Glomerular visceral epithelial cell (primary cell): ENCODE measurements around the gene RRAS.

Experiments used
- DNase-seq: peaks from one replicate; pipeline ENCODE4 v3.0.0-alpha.2; 2016; ENCODE audit errors: extremely low spot score

Gene RRAS

DNA sequence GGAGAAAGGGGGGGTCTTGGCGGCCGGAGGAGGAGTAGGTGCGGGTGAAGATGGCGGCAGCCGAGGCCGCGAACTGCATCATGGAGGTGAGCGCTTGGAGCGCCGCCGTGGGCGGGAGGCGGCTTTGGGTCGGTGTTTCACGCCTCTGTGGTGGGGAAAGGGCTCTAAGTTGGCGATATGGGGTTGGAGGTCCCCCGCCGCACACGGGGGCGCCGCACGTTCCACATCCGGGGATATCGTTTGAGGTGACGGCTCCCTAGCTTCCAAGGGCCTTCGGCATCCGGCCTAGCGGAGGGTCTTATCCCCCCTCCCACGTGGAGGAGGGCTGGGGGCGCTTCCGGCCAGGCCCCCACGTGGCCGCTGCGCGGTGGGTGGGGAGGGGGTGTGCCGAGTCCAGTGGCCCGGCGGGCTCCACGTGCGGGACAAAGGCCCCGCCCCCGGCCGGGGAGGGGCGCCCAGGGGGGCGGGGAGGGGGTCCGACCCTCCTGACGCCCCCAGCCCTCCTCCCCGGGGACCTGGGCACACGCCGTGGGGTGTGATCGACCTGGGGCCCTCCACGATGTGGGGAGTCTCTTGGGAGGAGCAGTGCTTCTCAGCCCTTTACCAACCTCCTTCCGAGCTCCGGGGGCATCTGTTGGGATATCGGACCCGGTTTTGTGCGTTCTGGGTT is 37.4 kb upstream of the RRAS start, which contains the start of gene PRMT1:
Gene PRMT1 (plus strand): TSS at position 41 of the 670 bp plus-strand sequence. CDS start 10 bp downstream, at position 51.
- peak; percentile 43 for DNase-seq

DNA sequence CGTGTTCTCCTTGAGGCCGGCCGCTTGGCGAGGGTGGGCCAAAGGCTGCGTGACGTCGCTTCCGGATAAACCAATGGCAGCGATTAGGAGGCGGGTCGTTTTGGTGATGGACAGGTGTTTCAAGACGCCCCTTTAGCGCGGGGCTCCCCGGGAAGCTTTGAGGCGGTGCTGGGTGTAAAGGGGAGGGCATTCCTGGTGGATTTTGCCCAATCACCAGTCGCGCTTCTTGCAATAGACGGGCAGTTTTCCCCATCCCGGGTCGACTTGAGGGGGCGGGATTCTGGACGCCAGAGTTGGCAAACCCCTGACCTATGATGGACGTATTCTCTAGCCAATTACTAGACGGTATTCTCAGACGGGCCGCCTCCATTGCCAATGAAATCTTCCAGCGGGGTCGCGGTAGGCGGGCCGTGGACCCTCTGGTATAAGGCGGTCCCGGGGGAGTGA is 36.9 kb upstream of the RRAS start:
- peak; percentile 100 for DNase-seq

DNA sequence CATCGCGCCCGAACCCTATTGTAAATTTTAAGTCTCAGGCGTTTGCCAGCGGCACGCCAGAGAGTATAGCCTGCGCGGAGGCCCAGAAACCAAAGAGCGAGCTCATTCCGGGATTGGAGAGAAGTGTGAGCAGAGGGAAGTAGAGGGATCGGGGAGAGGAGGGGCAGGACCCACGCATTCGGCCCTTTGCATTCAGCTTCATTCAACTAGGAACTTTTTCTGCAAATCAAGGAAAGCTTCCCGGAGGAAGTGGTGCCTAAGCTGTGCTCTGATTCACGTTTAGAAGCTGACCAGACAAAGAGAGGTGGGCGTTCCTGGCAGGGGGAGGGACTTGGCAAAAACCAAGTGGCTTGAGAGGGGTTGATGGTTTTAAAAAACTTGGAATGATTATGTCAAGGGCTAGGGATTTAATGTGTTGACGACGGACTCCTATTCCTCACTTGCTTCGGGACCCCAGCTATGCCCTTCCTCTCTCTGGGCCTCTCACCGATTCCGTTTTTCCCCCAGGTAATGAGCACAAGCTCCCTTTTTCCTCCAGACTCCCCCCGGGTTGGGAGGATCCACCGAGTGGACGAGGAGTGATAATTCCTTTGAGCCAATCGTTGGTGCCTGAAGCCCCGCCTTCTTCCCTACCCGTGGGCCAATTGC is 36.3 kb upstream of the RRAS start:
- DNase-seq: peak; percentile 85

DNA sequence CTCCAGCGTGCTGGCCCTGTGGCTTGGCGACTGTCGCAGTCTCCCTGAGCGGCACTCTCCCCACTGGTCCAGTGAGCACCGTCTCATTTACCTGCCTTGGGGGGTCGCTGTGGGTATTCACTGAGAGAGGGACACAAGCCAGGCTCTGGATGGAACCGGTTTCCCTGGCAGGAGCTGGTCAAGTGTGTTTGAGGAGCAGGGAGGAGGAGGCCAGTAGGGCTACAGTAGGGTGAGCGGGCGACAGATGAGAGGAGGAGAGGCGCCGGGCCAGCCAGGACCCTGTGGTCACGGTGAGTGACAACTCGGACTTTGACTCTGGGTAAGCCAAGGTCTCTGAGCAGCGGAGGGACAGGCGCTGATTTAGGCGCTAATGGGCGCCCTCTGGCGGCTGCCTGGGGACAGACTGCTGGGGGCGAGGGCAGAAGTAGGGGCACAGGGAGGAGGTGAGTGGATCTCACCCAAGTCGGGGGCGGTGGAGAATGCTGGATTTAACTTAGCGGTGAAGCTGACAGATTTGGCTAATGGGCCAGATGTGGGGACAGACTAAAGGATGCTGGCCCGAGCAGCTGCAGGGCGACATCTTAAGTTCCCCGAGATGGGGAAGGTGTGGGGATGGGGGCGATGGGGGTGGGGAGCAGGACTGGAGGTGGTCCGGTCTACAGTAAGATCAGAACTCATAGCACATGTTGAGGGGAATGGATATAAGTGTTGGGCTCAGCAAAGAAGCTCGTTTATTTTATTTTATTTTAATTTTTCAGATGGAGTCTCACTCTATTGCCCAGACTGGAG is 32.4 kb upstream of the RRAS start:
- DNase-seq: peak; percentile 72

DNA sequence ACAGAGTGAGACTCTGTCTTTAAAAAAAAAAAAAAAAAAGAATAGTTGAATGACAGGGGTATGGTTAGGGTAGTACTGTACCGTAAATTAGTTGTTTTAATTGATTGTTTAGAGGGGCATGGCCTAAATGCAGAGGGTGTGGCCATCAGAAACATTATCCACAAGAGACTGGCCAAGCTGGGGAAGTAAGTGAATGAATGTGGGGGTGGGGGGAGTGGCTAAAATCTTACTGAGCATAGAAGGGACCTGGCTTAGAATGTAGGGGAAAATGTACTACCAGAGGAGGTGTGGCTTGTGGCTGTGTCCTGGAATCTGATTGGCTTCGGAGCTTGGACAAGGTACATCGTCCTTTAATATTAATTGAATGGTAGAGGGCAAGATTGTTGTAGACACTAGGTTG is 29.6 kb upstream of the RRAS start:
- no peak for DNase-seq

DNA sequence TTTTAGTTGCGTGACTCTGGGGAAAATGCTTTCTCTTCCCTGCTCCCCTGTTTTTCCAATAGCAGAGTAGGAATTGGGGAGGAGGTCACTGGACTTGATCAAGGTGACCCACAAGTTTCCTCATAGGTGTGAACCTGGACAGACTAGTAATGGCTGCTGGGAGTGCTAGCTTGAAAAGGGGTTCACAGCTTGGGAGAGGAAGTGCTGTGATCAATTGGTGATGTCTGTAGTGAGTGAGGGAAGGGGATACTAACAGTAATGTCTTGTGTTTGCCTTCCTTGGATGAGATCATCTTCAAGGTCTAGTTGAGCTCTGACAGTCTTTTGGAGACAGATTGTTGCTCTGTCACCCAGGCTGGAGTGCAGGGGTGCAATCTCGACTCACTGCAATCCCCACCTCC is 27.5 kb upstream of the RRAS start:
- no peak for DNase-seq

DNA sequence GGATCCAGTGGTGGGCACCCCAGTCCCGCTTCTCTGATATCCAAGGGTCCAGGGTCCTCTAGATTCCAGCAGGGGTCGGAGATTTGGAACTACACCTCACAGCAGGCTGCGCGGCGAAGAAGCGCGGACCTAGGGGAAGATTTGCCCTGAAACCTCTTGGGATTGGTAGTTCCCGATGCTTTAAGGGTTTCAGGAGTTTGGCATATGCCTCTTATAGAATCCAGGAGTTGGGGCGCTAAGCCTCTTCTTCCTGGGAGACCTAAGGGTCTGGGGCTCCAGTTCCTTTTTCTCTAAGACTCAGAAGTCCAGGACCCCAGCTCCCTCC is 26.1 kb upstream of the RRAS start:
- no peak for DNase-seq

DNA sequence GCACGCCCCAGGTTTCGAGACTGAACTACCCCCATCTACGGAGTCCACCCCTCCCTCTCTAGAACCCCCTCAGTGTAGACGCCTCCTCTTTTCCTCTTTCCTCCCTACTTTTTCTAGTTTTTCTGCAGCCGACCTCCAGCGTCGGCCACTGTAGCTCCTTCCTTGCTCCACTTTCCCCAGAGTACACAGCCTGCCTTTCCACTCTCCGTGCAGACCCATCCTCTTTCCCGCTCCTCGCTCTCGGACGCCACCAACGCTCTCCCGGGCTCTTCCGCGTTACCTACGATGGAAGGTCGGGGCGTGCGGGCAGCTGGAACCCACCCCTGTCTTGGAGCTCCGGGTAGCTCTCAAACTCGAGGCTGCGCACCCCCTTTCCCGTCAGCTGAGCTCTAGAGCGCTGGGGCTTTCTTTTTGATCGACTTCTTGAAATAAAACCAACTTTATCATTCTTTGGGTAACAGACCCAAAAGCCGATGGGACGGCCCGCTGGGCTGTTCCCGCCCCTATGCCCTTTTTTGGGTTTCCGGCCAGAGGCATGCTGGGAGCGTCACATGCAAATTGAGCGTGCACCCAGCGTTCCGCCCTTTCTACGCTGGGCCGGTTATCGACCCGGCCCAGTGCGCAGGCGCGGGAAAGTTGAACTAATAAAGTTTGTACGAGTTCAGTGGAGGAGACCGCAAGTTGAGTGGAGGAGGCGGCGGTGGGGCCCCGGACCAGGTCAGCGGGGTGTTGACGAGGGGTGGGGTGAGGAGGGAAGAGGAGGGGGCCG is 25.6 kb upstream of the RRAS start, which contains the start of the genes BCL2L12 and IRF3:
Gene BCL2L12 (plus strand): TSS at position 583 of the 769 bp plus-strand sequence. CDS start 760 bp downstream, outside the sequence.
Gene IRF3 (minus strand): TSS at position 507 of the 769 bp plus-strand sequence. CDS start 1,019 bp downstream, outside the sequence.
- DNase-seq: peak; percentile 98

DNA sequence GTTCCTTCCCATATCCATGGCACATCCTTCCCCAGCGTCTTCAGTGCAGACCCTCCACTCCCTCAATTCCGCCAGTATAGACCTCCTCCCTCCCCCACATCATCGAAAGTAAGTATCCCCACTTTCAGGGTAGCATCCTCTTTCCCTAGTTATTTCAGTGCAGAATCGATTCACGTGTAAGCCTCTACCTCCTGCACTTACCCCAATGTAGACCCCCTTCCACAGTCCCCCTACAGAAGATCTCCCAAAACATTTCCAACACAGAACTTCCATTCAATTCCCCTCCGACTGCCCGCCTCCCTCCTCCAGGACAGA is 25.1 kb upstream of the RRAS start:
- no peak for DNase-seq

DNA sequence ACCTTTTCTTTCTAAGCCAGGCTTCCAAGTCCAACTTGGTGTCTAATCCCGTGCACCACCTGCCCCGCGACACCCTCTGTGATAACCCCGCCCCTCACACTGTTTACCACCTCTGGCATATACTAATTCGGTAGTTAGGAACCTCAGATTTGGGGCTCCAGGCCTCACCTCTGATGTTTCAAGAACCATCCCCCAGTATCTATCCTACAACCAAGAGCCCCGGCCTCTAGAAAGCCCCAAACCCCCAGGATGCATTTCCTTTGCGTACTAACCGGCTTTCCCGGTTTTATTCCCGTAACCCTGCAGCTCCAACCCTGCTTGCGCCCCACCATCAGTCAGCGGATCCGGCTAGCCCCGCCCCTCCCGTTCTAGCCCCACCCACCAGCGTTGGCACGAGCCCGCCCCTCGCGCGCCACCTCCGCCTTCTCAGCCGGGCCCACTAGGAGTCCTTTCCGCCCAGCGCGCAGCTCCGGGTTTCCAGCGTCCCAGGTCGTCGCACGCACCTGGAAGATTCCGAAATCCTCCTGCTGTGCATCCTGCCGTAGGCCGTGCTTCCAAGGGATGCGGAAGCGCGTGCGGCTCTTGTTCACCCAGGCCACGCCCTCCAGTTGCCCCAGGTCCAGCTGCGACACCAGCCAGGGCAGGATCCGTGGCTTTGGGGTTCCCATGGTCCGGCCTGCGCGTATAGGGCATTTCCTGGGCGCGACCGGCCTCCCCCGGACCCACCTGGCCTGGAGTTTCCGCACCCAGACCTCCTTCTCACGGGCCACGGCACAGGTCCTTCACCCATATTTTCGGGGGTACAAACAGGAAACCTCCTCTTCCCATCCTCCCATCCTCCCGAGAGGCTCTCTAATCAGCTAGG is 24.5 kb upstream of the RRAS start:
- peak; percentile 91 for DNase-seq

DNA sequence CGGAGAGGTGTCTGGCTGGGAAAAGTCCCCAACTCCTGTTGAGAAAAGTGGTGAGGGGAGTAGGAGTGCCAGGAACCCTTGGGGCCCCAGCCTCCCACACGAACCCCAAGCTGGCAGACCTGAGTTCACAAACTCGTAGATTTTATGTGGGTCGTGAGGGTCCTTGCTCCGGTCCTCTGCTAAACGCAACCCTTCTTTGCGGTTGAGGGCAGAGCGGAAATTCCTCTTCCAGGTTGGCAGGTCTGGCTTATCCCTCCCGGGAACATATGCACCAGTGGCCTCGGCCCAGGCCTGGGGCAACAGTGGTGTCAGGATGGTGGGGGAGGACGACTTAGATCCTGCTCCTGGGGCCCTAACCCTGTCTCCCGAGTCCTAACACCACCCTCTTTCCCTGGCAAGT is 23.3 kb upstream of the RRAS start:
- no peak for DNase-seq

DNA sequence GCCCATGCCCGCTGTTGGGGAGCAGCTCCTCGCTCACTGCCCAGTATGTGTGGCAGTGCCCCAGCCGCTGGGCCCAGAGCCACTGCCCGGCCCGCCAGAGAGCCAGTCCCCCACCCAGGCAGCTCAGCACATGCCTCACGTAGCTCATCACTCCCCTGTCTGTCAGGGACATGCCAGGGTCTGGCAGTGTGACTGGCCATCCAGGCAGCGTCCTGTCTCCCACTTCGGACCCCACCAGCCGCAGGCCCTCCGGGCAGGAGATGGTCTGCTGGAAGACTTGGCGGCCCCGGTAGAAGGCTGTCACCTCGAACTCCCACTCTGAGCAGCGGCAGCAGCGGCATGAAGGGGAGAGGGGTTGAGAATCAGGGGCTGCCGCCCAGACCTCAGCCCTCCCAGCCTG is 22.1 kb upstream of the RRAS start:
- DNase-seq: no peak

DNA sequence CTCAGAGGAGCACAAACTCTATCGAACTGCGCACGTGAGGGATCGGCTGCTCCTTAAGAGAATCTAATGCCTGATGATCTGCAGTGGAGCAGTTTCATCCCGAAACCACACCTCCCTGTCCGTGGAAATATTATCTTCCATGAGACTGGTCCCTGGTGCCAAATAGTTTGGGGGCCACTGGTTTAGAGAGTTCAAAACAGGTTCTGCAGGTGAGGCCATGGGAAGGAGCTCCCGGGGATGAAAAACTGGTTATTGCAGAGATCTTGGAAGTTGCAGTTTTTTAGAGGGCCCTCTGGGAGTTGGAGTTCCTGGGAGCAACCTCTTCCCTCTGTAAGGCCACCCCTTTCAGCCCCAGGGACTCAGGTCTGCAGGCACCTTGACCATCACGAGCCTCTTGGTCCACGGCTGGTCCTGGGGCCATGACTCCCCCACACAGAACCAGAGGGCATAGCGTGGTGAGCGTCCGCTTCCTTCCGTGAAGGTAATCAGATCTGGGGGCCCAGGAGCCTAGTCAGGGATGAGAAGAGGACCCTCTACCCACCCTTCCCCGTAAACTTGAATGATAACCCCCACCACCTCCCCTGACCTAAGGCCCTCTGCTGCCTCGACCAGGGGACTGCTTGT is 20.5 kb upstream of the RRAS start:
- DNase-seq: no peak

DNA sequence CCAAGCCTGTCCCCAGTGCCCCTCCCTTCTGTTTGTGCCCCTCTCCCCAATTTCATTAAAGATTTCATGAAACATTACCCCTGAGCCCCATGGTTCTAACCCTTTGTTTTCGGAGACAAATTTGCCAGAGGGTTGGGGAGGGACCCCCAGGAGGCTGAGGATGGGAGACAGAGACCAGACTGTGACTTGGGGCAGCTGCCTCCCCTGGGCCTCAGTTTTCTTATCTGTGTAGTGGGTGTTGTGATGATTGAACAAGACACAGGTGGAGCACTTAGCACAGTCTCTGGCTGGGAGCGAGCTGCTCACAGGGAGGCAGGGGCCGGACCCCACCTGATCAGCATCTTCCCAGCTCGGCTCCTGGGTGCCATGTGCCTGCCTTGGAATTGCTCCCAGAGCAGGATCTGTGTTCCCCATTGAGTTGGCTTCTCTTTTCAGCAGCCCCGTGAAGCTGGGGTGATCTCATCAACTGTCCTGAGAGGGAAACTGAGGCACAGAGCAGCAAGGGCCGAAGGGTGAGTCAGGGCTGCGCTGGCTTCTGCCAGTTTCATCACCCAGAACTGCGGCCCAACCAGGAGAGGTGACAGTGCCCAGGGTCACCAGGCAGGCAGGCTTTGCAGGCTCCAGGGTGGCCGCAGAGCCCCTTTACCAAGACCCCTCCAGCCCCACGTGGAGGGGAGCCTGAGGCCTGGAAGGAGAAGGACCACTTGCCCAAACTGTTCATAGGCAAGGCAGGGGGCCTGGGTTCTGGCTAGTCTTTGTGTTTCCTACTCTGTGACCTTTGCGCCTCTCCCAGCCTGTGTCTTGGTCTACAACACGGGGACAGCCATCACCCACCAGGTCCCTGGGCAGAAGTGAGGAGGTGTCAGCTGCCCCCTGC is 18.9 kb upstream of the RRAS start:
- no peak for DNase-seq

DNA sequence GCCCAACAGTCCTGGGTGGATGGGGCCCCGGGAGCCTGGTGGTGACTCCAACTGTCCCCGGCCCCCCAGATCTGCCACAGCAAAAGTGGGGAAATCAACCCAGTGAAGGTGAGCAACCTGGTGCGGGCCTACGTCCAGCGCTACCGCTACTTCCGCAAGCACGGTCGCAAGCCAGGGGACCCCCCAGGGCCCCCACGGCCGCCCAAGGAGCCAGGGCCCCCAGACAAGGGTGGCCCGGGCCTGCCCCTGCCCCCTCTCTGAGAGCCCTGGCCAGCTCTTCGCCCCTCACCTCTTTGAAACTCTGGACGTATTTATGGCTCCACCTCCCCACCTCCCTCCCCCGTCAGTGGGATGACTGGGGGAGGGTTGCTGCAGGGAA is 18.2 kb upstream of the RRAS start:
- no peak for DNase-seq

DNA sequence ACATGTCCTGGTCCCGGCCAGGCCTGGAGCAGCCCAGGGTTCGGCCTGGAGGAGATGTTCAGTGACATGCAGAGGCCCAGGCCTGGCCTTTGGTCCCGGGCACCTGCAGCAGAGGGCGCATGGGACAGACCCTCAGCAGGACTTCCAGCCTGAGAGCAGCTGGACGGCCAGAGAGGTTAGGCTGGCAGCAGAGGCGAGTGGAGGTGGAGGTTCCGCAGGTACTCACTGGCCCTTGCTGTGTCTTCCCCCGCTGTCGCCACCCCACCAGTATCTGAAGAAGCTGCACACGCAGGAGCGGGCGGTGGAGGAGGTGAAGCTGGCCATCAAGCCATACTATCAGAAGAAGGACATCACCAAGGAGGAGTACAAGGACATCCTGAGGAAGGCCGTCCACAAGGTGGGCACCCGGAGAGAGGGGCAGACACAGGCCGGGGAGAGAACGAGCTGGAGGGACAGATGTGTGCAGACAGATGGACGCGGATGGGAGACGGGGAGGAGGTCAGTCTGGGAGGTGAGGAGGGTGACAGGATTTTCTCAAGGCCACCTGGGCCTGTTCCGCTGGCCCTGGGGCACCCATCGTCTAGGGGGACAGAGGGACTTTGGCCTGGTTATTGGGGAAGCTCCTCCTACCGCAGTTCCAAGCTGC is 17.7 kb upstream of the RRAS start:
- no peak for DNase-seq

DNA sequence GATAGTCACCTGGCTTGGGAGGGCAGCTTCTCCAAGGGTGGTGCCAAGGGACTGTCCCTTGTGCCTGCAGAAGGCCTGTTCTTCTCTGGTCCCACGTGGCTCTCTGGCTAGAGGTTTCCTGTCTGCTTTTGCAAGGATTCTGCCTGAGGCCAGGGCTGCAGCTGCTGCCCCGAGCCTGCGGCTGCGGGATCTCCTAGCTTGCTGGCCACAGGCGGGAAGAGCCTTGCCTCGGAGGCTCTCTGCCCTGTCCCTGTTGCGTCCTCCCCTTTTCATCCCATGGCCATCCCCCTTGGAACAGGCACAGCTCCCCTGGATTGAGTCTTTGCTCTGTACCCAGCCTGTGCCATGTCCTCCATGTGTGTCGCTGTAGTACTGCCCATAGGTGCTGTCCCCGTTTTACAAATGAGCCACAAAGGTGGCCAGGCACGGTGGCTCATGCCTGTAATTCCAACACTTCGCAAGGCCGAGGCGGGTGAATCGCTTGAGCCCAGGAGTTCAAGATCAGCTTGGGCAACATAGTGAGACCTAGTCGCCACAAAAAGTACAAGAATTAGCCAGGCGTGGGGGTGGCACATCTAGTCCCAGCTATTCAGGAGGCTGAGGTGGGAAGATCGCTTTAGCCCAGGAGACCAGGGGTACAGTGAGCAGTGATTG is 16.6 kb upstream of the RRAS start:
- no peak for DNase-seq

DNA sequence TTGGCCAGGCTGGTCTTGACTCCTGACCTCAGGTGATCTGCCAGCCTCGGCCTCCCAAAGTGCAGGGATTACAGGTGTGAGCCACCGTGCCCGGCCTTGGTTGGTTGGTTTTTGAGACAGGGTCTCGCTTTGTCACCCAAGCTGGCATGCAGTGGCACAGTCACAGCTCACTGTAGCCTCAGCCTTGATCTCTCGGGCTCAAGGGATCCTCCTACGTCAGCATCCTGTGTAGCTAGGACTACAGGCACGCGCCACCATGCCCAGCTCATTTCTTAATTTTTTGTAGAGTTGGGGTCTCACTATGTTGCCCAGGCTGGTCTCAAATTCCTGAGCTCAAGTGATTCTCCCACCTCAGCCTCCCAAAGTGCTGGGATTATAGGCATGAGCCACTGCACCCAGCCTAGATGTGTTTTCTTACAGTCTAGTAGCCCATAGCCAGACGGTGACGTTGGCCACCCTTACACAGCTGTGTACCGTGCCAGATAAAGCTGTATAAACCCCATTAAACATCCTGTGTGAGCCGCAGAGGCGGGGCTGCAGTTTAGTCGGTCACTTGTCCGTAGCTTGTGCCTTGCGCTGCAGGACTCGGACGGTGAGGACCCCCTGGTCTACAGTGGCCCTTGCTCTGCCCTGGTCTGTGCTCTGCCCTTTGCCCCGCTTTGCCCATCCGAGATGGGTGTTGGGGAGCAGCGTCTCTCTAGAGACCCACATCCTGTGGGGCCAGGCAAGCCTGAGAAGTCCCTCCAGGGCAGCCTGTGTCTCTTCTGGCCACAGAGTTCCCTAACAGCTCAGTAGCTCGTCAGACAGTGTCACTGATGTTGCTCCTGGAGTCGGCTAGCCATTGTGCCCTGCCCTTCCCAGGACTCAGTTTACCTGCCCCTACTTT is 15.9 kb upstream of the RRAS start:
- DNase-seq: no peak
